ENCODE results near the gene ENDOV. TPM values are rescaled to one million over a fixed set of nuclear protein-coding genes. Genes with fewer than 3 reads are reported as not detected.

Gene ENDOV
- total and polyA plus RNA-seq, 2 donors (not counting 3 experiments of a cell fraction or from before 2014, with no cell fraction given), result 20.4 to 25.9 TPM

GRCh38 chr17:80388601-80389000, 26.4 kb upstream of the ENDOV start:
- TF ChIP-seq JUN (IDR thresholded peaks at IDR 0.05; ENCODE audit: borderline replicate concordance, insufficient read depth, insufficient read length, low read depth), result no peak
- TF ChIP-seq POLR2AphosphoS5 (IDR thresholded peaks at IDR 0.05; ENCODE audit: insufficient read depth, low read depth, low read length), result no peak
- TF ChIP-seq FOS (IDR thresholded peaks at IDR 0.05; ENCODE audit: borderline replicate concordance, insufficient read depth, low read length), result no peak
- TF ChIP-seq EZH2 (IDR thresholded peaks at IDR 0.05; ENCODE audit: borderline replicate concordance, low read depth, low read length, severe bottlenecking), result no peak
- no peak for TF ChIP-seq MYC (IDR thresholded peaks at IDR 0.05; ENCODE audit: low read depth, low read length)
- TF ChIP-seq POLR2A (IDR thresholded peaks at IDR 0.05; ENCODE audit: low read depth, low read length), result no peak
- no peak for TF ChIP-seq CTCF (IDR thresholded peaks at IDR 0.05; ENCODE audit: extremely low read depth in 1 of 2, insufficient read depth in 1 of 2, low read depth in 1 of 2, low read length in 2 of 2)
- BruUV-seq (replicated peaks), result no TSS peak
- no peaks in the 10 kb centered on the region for H3K79me2 ChIP-seq (ENCODE audit: control insufficient read depth, insufficient read depth, low read length)
- no peak overlapping the region for H2AFZ ChIP-seq (ENCODE audit: low read depth, low read length)
- FAIRE-seq (no peak), DNase-seq (ENCODE audit: low read depth, low spot score) (no peak)
- no peak overlapping the region for H3K4me3 ChIP-seq (replicated peaks in 1 of 3; ENCODE audit: insufficient read depth in 1 of 3, low read depth in 1 of 3, low read length in 3 of 3)
- peaks cover 8 to 49% of the 10 kb centered on the region in 2 experiments for H3K36me3 ChIP-seq (ENCODE audit: control insufficient read depth in 2 of 2, extremely low read depth in 1 of 2, insufficient read depth in 2 of 2, low read length in 2 of 2)
- ChIA-PET CTCF (no interaction called here), POLR2A (no interaction called here)
- H3K4me2 ChIP-seq (ENCODE audit: insufficient read depth, low read length), result no peak overlapping the region
- no peak overlapping the region for H3K27ac ChIP-seq (ENCODE audit: insufficient read depth, low read depth, low read length)
- H3K9ac ChIP-seq (replicated peaks; ENCODE audit: extremely low read depth, insufficient read depth, low read length), result no peak overlapping the region
- no peaks in the 10 kb centered on the region for H3K27me3 ChIP-seq (ENCODE audit: control insufficient read depth in 2 of 2, insufficient read depth in 2 of 2, low read length in 2 of 2)
- H3K9me1 ChIP-seq (replicated peaks; ENCODE audit: control insufficient read depth, extremely low read depth, insufficient read depth, low read length), result no peaks in the 10 kb centered on the region
- dilution Hi-C loops (cut with MboI; ENCODE audit: extremely low pct_ligation_motif_present, low sequenced_read_pairs) (no loop called here), intact Hi-C loops (cut with micrococcal nuclease) (no loop called here)
- no peaks in the 10 kb centered on the region for H3K9me3 ChIP-seq (replicated peaks; ENCODE audit: control insufficient read depth, insufficient read depth, low read length)
- no peaks in the 10 kb centered on the region for H4K20me1 ChIP-seq (replicated peaks; ENCODE audit: control insufficient read depth, extremely low read depth, insufficient read depth, low read length)
- peaks cover 2% of the 10 kb centered on the region for H3K4me1 ChIP-seq (ENCODE audit: control insufficient read depth, extremely low read depth, insufficient read depth, low read length)

All from endothelial cell of umbilical vein (primary cell).